Activated gamma-delta T cell treated with Interleukin-2 at 50 U/mL for 16 hours (primary cell): ENCODE results near the gene FCMR.
A peak's percentile ranks its signal among the peaks of the same experiment; 100 is the strongest.

ENCODE experiments used
- DNase-seq: peaks from one replicate; pipeline ENCODE4 v3.0.0-alpha.2; 2020

The FCMR gene

GRCh38 chr1:206923009-206923960, 1.5 kb upstream of the FCMR start:
- DNase-seq, result peak; percentile 82

GRCh38 chr1:206922524-206922923, 783 bp upstream of the FCMR start:
- DNase-seq, result no peak

GRCh38 chr1:206918076-206918475, 3.7 kb downstream of the FCMR start:
- DNase-seq, result no peak

- no peak for DNase-seq
Observed at GRCh38 chr1:206916000-206916709, 5.6 kb downstream of the FCMR start.

- DNase-seq, result no peak
Observed at GRCh38 chr1:206915030-206915735, 6.6 kb downstream of the FCMR start.

GRCh38 chr1:206913766-206914537, 7.8 kb downstream of the FCMR start:
- no peak for DNase-seq

GRCh38 chr1:206912445-206913095, 9.2 kb downstream of the FCMR start:
- peak; percentile 59 for DNase-seq

- DNase-seq, result no peak
Observed at GRCh38 chr1:206911064-206911663, 10.6 kb downstream of the FCMR start.

- DNase-seq, result no peak
Observed at GRCh38 chr1:206909883-206910318, 11.8 kb downstream of the FCMR start.

GRCh38 chr1:206909161-206909882, 12.4 kb downstream of the FCMR start:
- peak; percentile 40 for DNase-seq

- DNase-seq, result no peak
Observed at GRCh38 chr1:206908038-206908437, 13.7 kb downstream of the FCMR start.

GRCh38 chr1:206907304-206907991, 14.3 kb downstream of the FCMR start:
- no peak for DNase-seq

- no peak for DNase-seq
Observed at GRCh38 chr1:206905295-206906164, 16.2 kb downstream of the FCMR start.

GRCh38 chr1:206904423-206905142, 17.2 kb downstream of the FCMR start:
- DNase-seq, result no peak

- no peak for DNase-seq
Observed at GRCh38 chr1:206903687-206904086, 18.1 kb downstream of the FCMR start.

GRCh38 chr1:206902702-206903101, 19.0 kb downstream of the FCMR start:
- no peak for DNase-seq

GRCh38 chr1:206901944-206902343, 19.8 kb downstream of the FCMR start:
- no peak for DNase-seq

- no peak for DNase-seq
Observed at GRCh38 chr1:206900149-206900548, 21.6 kb downstream of the FCMR start.
